GM15510 (cell line): ENCODE data around the gene SH3BP4.

Experiments
- POLR2A ChIP-seq: IDR thresholded peaks from 3 replicates; pipeline ENCODE4 v1.6.1; 2011; ENCODE audit warnings: borderline replicate concordance; ENCODE audit not compliant: insufficient read length; ENCODE audit errors: extremely low read depth

Gene SH3BP4, protein sequence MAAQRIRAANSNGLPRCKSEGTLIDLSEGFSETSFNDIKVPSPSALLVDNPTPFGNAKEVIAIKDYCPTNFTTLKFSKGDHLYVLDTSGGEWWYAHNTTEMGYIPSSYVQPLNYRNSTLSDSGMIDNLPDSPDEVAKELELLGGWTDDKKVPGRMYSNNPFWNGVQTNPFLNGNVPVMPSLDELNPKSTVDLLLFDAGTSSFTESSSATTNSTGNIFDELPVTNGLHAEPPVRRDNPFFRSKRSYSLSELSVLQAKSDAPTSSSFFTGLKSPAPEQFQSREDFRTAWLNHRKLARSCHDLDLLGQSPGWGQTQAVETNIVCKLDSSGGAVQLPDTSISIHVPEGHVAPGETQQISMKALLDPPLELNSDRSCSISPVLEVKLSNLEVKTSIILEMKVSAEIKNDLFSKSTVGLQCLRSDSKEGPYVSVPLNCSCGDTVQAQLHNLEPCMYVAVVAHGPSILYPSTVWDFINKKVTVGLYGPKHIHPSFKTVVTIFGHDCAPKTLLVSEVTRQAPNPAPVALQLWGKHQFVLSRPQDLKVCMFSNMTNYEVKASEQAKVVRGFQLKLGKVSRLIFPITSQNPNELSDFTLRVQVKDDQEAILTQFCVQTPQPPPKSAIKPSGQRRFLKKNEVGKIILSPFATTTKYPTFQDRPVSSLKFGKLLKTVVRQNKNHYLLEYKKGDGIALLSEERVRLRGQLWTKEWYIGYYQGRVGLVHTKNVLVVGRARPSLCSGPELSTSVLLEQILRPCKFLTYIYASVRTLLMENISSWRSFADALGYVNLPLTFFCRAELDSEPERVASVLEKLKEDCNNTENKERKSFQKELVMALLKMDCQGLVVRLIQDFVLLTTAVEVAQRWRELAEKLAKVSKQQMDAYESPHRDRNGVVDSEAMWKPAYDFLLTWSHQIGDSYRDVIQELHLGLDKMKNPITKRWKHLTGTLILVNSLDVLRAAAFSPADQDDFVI

DNA sequence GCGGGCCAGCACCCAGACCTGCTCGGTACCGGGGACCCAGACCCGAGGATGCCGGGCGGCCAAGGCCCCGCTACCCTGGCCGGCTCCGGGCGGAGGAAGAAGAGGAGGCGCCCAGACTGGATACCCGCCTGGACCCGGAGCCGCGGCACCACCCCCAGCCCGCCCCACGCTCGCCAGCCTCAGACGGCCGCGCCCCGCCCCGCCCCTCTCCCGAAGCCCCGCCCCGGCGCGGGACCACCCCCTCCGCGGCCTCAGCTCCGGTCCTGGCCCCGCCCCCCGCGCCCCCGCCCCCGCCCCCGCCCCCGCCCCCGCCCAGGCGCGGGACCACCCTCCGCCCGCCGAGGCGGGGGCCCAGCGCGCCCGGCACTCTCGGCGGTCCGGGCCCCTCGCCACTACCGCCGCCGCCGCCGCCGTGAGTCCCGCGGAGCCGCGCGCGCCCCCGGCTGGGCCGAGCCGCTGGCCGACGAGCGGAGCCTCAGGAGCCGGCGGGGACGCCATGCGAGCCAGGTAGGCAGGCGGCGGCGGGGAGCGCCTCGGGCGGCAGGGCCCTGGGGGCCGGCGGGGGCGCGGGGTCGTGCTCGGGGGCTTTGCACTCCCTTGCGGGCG lies at the start of gene SH3BP4:
SH3BP4 (plus strand) TSS at position 354 of the 606 bp plus-strand sequence. CDS start 82,986 bp downstream, outside the sequence.
- no peak for TF ChIP-seq POLR2A

DNA sequence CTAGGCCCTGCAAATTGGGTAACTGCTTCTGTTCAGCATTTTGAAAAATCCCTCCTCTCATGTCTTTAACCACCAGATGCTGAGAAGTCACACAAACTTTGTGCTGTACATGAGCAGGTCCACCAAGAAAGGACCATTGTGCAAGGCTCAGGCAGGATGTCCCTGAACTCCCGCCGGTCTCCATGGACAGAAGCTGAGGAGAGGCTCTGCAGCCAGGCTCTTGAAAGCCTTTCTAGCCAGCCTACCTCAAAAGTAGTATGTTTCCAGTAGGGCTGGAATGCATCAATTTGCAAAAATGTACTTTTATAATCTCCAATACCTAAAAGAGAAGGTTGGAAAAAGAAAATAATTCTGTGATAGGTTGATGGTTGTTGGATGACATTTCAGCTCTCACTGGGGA lies 47.0 kb upstream of the SH3BP4 start:
- no peak for TF ChIP-seq POLR2A

DNA sequence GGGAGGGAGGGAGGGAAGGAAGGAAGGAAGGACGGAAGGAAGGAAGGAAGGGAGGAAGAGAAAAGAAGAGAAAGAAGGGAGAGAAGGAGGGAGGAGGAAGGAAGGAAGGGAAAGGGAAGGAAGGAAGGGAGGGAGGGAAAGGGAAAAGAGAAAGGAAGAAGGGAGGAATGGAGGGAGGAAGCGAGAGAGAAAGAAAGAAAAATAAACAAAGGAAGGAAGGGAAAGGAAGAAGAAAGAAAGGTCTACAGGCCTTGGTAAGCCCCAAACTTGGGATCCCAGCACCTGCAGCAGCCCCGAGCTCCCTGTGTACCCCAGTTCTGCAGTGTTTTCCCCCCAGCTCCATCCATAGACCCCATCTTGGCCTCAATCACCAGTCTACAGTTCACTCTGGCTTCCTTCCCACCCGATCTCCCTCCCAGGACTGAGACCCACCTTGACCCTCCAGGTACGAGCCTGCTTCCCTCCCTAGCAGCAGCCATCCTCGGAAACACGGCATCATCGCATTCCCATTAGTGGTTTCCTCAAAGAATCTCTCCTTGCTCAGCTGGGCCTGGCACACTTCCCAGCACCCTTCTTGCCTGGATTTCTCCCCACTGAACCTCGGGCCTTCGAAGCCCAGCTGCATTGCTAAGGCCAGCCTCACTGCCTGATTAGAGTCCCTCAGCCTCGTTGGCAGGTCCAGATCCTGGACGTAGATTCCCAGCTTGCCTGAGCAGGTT lies 46.1 kb upstream of the SH3BP4 start:
- no peak for TF ChIP-seq POLR2A

DNA sequence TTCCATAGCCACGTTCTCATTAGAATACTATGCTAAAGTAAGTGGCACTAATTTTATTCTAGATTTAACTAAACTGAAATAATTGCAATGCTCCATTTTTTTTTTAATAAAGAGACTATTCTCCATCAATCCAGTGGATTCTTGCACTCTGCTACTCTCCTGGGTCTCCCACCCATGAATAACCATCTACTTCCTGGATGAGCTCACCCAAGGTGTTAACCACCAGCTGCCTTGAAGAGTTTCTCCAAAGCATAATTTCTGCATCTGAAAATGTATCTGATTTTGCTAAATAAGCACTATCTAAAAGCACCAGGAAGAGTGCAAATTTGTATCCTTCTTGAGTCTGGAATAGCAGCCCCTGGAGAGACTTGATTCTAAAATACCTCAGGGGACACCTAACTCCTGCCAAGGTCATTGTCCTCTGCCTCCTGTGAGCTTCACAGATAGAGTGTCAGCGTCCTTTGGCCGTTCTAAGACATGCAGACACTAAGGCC lies 41.6 kb upstream of the SH3BP4 start:
- TF ChIP-seq POLR2A: no peak

DNA sequence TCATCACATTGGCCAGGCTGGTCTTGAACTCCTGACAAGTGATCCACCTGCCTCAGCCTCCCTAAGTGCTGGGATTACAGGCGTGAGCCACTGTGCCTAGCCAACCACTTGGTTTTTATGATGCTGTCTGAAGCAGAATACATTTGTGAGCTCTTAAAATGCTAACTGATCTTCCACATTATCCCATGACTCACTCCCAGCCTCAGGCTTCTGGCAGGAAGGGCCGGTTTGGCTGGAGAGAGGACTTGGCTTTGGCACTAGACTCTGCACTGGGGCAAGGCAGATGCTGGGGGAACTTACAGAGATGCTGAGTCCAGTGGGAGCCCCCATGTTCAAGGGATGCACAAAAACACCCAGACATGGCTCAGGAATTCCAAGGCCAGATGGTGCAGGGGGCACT lies 40.5 kb upstream of the SH3BP4 start:
- TF ChIP-seq POLR2A: no peak

DNA sequence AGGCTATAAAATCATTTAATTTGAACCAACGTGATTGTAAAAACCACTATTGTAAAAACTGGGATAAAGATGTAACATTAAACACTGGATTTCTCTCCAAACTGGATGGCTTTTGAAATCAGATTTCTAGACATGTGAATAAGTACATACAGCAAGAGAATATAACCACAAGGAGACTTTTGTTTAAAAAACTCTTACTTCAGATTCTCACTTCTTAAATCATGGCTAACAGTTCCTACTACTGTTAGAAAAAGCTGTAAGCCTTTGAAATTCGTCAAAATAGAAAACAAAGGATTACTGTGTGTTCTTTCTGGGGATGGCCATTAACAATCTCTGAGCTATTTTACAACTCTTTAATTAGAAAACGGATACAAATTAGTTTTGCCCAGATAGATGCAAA lies 39.4 kb upstream of the SH3BP4 start:
- TF ChIP-seq POLR2A: no peak

DNA sequence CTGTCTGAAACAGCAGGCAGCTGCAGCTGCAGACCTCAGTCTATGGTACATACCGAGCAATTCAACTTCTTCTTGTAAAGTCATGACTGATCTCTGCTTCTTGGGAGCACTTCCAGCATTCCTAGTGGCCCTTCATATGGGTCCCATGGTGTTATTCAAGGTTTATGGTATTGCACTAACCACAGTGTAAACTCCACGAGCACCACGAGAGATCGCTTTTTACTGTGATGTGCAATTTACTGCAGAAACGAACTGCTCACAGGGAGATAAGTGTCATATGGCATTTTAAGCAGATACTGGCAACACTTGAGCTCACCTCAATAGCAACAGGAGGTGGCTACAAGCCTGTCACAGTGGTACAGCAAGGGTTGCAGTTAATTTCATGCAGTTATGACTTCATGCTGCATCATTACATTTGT lies 38.6 kb upstream of the SH3BP4 start:
- TF ChIP-seq POLR2A: no peak

DNA sequence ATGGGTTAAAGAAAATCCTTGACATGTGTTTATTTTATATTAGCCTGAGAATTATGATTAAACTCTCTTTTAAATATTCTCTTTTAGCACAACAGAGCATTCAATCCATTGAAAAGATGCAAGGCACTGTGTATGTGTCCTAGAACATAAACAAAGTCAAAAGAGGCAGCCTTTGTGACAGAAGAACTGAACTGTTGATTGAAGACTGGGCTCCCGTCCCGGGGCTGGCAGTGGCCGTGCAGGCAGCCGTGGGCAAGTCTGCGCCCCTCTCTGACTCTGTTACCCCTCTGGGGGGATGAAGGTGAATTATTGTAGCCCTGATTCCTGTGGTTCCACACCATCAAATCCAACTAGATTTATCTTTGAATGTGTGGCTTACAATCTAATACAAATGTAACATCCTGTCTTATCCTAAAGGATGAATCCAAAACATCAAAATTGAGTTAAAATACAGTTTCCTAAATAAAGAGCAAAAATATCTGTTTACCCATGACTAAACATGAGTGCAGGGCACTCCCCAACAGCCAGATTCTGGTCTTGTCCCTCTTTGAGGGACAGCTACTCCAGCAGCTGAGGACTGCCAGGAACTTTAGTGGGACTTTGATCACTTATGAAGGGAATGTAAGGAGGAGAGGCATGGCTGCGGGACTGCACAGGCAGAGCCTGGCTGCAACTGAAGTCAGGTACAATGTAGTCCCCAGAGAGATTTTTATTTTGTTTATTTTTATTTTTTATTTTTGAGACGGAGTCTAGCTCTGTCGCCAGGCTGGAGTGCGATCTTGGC lies 37.3 kb upstream of the SH3BP4 start:
- TF ChIP-seq POLR2A: no peak

DNA sequence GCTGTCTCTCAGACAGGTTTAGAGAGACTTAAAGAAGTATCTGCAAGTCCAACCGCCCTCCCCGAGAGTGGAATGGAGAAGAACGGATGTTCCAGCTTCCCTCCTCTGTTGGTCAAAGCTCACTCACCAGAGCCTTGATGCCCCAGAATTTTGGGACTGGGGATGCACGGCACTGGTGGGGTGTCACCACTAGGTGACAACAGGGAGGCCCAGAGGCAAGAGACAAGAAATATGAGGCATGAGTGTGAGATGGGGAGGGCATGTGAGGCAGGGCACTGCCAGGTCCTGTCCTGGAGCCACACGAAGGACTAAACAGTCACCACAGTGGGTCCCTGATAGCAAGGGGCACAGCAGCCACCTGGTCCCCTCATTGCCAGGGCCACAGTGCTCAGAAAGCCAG lies 35.1 kb upstream of the SH3BP4 start:
- TF ChIP-seq POLR2A: no peak

DNA sequence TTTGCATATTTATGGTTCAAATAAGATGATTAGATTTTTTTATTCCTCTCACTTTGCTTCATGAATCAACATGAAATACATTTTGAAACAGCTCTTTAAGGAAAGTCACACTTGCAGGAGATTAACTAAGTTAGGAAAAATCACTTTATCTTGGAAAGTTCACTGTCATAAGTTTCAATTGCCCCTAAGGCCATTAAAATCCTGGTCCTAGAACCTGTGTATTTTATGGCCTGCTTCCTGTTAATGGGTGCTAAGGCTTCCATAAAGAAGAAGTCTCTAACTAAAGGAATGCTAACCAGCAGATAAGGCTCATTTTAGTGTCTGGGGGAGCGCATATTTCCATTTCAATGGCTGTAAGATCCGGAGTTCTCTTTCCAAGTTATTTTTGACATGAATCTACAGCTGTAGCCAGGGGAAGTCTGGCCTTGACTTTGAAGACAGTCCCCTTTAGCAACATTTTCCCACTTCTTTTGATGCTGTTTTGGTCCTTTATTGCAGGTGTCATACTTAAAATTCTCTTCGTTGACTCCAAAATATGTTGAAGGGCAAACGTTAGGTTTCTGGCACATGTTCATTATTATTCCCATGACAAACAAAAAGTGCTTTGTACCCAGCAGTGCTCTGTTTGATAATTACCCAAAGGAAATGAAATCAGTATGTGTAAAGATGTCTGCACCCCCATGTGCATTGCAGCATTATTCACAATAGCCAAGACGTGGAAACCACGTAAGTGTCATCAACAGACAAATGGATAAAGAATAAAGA lies 34.4 kb upstream of the SH3BP4 start:
- TF ChIP-seq POLR2A: no peak

DNA sequence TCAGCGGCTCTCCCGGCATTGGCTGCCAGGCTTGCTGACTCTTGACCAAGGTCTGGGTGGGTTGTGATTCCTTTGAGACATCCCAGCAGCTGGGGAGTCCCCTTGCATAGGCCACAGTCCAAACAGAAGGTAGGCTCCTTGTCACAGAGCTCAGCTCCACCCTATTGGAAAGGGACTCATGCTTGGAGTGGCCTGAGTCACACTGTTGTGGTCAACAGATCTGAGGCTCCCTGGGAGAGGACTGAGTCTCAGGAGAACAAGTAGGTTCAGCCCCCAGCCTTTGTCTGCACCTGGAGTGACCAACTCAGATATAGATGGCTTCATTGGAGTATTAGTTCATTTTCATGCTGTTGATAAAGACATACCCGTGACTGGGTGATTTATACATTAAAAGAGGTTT lies 32.1 kb upstream of the SH3BP4 start:
- TF ChIP-seq POLR2A: no peak

DNA sequence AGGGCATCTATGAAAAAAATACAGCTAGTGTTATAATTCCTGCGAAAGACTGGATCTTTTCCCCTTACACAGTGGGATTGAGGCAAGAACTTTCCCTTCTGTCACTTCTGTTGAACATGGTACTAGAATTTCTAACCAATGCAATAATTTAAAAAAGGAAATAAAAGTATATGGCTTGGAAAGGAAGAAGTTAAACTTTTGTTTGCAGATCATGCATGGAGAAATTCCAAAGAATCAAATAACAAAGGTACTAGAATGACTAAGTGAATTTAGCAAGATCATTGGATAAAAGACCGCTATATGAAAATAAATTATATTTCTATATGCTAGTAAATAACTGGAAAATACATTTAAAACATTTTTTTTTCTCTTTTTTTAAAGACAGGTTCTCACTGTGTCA lies 31.0 kb upstream of the SH3BP4 start:
- no peak for TF ChIP-seq POLR2A

DNA sequence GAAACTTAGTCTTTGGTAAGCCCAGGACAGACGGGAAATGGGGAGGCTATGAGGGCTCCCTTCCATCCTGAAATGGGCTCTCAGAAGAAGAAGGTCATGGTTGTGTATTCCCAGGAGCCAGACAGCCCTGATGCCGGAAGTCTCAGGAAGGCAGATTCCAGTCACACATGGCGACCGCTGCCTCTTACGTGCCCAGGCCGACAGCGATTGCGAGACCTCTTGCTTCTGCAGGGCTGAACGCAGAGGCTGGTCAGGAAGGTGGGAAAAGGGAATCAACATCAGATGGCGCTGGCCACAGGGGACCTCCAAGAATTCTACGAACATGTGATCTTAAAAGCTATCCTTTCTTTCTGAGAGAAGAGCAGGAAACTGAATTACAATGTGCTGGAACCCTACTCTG lies 22.8 kb upstream of the SH3BP4 start:
- TF ChIP-seq POLR2A: no peak

DNA sequence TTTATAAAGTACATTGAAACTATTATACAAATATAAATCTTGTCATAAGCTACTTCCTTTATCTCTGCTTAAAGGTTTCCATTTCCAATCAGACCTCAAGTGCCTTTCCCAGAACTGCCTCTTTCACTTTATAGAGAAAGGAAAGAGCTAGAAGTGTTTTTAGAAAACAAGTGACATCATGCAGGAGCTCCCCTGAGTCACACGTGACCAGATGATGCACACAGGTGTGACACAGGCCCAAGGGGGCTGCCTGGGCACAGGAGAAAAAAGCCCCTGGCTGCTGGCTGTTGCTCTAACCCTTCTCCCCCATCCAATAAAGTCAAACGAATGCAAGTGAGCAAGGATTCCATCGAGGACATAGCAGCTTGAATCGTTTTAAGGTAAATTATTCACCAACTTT lies 21.4 kb upstream of the SH3BP4 start:
- no peak for TF ChIP-seq POLR2A

DNA sequence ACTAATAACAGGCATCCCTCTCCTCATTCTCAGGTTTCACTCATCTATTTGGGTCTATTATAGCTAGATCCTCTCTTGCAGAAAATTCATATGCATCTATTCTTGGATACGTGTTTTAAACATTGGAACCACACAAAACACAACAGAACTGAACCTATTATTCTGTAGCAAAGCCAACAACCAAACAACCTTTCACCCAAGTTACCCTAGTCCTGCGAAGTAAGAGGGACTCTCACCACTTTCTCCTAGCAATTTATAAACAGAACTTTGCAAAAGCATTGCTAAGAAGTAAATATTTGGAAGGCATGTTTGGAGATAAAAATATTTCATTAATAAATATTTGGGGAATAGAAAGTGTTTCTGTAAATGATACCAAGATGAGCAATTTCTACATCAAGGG lies 20.4 kb upstream of the SH3BP4 start:
- TF ChIP-seq POLR2A: no peak
